IPS-11a (cell line): ENCODE measurements around the gene STON1.
"Not testable (repeated sequence)": the region's sequence is repeated elsewhere in the genome, so short reads cannot be mapped to it uniquely, and the experiment has no call there.

Experiments
- H3K4me3 ChIP-seq: one replicate; pipeline ENCODE4 v1.5.1; 2013; ENCODE audit warnings: low read depth, low read length, control low read depth

Gene STON1

DNA sequence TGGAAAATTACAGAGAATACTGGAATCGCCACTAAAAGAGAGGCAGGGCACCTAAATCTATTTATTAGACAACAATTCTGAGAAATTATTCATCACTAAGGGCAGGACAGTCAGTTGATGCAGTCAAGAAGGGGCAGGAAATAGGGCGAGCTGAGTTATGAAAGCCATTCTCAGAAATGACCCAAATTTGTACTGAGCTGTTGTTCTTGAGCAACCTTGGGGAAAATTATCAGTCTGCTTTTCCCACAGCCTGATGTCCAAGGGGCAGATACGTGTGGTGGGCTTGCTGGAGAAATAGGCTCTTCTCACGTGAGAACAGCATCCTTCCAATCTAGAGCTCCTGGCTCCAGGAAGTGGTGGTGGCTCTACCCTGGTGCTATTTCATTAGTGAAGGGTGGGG lies 38.6 kb downstream of the STON1 start:
- no peak overlapping the region for H3K4me3 ChIP-seq

- H3K4me3 ChIP-seq, result no peak overlapping the region
These were observed 39.5 kb downstream of the STON1 start for GRCh38 chr2:48569433-48569832.

DNA sequence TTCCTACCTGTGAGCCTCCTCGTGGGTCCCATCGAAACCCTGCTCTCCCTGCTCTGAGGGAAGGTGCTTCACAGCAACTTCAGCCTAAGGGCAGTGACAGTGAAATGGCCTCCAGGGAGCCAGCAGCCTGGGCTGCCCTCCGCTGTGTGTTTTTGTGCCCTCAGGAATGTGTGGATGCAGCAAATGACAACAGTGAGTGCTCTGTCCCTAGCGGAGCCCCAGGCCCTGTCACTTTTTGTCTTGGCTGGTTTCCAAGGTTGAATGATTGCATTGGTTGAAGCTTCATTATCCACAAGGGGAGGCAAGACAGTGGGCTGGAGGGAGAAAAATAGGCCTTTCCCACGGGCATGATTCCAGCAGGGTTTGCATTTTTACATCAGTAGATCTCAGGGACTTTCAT lies 42.9 kb downstream of the STON1 start:
- no peak overlapping the region for H3K4me3 ChIP-seq

DNA sequence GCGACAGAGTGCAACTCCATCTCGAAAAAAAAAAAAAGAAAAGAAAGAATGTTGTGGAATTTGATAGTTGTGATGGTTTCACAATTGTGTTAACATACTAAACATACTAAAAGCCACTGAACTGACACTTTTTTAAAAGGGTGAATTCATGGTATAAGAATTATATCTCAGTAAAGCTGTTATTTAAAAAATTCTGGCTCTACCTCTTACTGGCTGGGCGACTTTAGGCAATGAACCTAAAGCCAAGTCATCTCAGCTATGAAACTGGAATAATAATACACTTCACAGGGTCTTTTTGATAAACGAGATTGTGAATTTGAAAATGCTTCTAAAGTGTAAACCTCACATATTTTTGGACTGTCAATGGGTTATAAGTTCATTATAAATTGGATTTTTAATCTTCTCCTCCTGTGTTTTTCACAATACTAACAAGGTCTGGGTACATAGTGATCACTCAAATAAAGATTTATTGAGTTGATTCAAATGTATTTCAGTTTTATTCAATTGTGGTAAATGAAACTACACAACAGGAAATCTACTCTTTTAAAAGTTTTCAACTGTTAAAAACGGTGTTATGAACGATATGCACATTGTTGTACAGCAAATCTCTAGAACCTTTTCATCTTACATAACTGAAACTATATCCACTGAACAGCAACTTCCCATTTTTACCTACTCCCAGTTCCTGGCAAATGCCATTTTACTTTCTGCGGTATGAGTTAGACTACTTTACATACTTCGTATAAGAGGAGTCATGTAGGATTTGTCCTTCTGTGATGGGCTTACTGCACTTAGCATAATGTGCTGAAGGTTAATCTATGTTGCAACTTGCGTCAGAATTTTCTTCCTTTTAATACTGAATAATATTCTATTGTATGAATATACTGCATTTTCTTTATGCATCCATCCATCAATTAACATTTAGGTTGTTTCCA lies 44.7 kb downstream of the STON1 start:
- H3K4me3 ChIP-seq, result no peak overlapping the region

GRCh38 chr2:48578313-48578712 lies 48.4 kb downstream of the STON1 start:
- no peak overlapping the region for H3K4me3 ChIP-seq

DNA sequence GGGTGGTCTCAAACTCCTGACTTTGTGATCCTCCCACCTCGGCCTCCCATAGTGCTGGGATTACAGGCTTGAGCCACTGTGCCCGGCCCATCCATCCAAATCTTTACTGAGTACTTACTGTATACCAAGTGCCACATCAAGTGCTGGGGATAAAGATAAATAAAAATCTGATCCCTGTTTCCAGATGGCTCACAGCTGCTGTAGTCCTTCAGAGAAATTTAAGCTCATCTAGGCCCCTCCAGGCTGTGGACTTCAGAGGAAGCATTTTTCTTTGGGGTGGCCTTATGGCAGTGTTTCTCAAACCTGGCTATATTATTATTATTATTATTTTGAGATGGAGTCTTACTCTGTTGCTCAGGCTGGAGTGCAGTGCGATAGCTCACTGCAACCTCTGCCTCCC lies 54.0 kb downstream of the STON1 start:
- H3K4me3 ChIP-seq, result no peak overlapping the region

DNA sequence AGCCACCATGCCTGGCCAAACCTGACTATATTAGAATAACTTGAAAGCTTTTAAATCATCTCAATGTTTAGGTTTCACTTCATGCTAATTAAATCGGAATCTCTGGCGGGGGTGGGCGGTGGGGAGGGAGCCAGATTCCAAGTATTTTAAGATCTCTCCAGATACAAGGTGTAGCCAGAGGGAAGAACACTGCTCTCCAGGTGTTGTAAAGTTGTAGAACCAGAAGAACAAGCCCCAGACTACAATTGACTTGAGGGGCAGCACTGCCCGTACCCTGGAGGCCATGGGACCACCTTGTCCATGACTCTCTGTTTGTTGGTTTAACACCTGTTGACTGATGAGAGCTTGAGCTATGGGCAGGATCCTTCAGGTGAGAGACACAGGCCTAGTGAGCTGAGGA lies 54.6 kb downstream of the STON1 start:
- H3K4me3 ChIP-seq, result no peak overlapping the region

DNA sequence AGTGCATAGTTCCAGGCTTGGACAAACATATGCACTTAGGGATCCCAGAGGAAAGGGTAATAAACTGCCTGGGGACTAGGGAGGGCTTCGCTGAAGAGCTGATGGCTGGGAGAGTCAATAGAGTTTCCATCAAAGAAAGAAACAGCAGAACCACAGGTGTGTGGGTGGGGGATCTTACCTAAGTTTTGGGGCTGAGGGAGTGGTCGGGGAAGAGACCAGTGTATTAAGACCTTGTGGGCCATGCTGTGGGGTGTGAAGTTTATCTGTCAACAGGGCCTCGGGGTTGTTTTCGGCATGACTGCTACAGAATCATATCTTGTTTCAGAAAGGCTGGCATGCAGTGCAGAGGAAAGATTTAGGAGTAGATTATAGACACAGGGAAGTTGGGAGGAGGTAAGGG lies 56.5 kb downstream of the STON1 start:
- H3K4me3 ChIP-seq, result no peak overlapping the region

DNA sequence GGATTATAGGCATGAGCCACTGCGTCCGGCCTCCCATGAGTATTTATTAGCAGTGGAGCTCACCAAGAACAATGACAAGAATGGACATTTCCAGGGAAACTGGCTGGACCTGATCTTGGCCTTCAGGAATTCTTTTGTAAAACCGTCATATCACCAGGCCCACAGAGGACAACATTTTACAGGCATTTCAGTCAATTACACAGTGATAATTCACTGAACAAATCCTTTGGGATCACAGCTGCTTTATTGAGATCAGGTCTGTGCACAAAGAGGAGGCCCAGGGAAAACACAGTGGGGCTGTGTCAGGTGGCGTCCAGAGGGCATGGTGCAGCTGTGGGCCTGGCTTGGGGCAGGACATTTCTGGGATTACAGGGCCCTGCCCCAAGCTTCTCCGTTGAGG lies 57.6 kb downstream of the STON1 start:
- H3K4me3 ChIP-seq, result no peak overlapping the region

GRCh38 chr2:48587961-48588360 lies 58.0 kb downstream of the STON1 start:
- H3K4me3 ChIP-seq, result no peak overlapping the region

DNA sequence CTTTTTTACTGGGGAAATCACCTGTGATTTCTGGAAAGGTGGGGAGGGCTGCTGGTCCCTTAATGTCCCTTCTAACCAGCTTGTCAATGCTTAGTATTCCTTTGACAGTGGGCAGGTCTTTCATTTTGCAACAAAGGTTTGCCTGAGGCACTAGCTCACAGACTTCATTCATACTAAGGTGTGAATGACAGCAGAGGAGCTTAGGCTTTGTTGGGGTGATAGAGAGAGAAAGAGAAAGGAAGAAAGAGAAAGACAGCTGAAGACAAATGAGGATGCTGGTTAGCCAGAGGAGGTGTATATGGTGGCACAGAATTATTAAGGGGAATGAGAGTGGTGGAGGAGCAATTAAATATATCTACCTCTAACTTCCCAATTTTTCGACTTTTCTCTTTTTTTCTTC lies 58.8 kb downstream of the STON1 start:
- no peak overlapping the region for H3K4me3 ChIP-seq

GRCh38 chr2:48589170-48589767 lies 59.3 kb downstream of the STON1 start:
- H3K4me3 ChIP-seq, result no peak overlapping the region

DNA sequence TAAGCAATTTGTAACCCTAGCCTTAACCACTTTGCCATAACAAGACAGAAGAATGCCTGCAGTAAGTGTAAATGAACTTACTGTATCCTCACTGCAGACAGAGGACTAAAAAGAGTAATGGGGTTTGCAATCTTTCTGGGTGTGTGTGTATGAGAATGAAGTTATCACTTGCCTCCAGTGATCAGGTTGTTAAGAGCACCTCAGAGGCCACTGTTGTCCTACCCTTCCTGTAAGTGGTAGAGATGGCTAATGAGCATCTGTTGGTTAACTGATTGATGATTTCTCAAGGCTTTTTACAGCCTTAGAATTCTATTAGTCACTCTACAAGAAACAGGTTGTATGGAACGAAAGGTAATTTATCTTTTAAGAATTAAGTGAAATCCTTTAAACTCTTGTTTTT lies 60.1 kb downstream of the STON1 start:
- no peak overlapping the region for H3K4me3 ChIP-seq

GRCh38 chr2:48592067-48592466 lies 62.1 kb downstream of the STON1 start:
- no peak overlapping the region for H3K4me3 ChIP-seq

- not testable (repeated sequence) for H3K4me3 ChIP-seq
These were observed 66.8 kb downstream of the STON1 start for GRCh38 chr2:48596751-48597150.

DNA sequence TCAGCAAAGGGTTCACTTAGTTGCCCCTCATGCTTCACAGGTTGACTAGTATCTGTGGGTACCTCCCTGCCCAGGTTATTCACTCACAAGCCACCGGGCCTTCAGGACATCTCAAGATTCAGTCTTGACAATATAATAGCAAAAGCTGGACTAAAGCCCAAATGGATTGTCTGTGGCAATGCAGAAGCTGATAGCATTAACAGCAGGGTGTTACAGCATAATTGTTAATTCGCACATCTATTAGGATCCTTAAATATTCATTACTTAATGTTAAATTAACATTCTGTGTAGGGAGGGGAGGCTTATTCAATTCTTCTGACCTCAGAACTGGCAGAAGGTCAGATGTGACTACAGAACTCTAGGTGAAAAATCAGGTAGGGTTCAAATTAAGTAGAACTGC lies 67.5 kb downstream of the STON1 start:
- no peak overlapping the region for H3K4me3 ChIP-seq

GRCh38 chr2:48600204-48600813 lies 70.4 kb downstream of the STON1 start:
- H3K4me3 ChIP-seq, result no peak overlapping the region

GRCh38 chr2:48600917-48601316 lies 71.0 kb downstream of the STON1 start:
- no peak overlapping the region for H3K4me3 ChIP-seq

DNA sequence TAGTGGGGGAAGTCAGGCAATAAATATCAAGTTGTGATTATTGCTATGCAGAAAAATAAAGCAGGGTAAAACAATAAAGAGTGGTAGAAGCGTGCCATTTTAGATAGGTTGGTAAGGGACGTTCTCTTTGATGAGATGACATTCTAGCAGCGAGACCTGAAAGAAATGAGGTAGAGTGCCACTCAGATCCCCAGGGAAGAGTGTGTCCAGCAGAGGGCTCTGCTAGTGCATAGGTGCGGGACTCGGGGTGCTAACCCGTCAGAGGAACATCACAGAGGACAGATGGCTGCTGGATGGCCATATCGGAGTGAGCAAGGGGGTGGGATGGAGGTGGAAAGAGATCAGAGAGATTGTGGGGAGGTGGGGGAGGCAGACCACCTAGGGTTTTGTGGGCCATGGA lies 71.4 kb downstream of the STON1 start:
- no peak overlapping the region for H3K4me3 ChIP-seq

- no peak overlapping the region for H3K4me3 ChIP-seq
These were observed 75.7 kb downstream of the STON1 start for GRCh38 chr2:48605482-48606175.

DNA sequence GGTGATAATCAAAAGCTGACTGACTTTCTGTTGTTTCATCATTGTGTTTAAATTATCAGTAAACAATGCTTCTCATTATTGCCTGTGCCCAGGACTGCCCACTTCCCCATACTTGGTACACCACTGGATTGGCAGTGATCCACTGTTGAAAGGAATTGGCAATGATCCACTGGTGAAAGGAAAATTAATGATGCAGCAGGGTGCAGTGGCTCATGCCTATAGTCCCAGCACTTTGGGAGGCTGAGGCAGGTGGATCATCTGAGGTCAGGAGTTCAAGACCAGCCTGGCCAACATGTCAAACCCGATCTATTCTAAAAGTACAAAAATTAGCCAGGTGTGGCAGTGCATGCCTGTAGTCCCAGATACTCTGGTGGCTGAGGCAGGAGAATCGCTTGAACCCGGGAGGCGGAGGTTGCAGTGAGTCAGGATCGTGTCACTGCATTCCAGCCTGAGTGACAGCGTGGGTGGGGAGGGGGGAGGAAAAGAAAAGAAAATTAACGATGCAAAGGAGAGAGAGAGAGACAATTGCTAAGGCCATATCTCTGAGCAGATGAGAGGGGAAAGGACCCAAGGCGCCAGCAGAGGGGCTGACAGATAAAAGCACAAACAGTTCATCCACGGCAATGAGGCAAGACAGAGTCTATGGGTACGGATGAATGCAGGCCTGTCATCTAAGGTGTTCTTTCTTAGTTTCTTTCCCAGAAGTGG lies 77.5 kb downstream of the STON1 start:
- no peak overlapping the region for H3K4me3 ChIP-seq
